Measurements from ENCODE around the gene RBFOX2. TPM values are rescaled to one million over a fixed set of nuclear protein-coding genes. Genes with fewer than 3 reads are reported as not detected.

RBFOX2 gene
- total and polyA plus RNA-seq, 12 donors: 15.7 to 86.6 (median 69.8) TPM

- 16 to 28% (median 23%) methylated on average over 2 of the region's 2 CpGs for WGBS, 4 donors
- H3K4me3 ChIP-seq: peak overlapping the region in 1 of 4 donors; percentile 59
- intact Hi-C loops (cut with DNase I): loop anchor here (10.0 kb wide), 2 partner anchors 70 to 140 kb away; no protein-coding TSS in a partner anchor
- H3K36me3 ChIP-seq (replicated peaks in 1 of 2): no peaks in the 10 kb centered on the region
- H3K4me1 ChIP-seq (replicated peaks in 1 of 2): peaks cover 34 to 57% of the 10 kb centered on the region in 2 donors
- H3K9me3 ChIP-seq (replicated peaks in 1 of 3): no peaks in the 10 kb centered on the region
- H3K27me3 ChIP-seq: no peaks in the 10 kb centered on the region
- TF ChIP-seq CTCF (IDR thresholded peaks at IDR 0.05): no peak
- TF ChIP-seq POLR2A (IDR thresholded peaks at IDR 0.05): no peak
- H3K27ac ChIP-seq: peak overlapping the region in 4 of 5 donors; percentile 52 to 88 (median 72)
- DNase-seq: no peak
Measured at GRCh38 chr22:35914357-35914664, 114.3 kb downstream of the RBFOX2 start.

GRCh38 chr22:35913925-35914324 lies 114.7 kb downstream of the RBFOX2 start:
- DNase-seq: peak in 1 of 7 donors; percentile 15
- H3K27ac ChIP-seq: peak overlapping the region in 4 of 5 donors; percentile 52 to 88 (median 72)
- no peaks in the 10 kb centered on the region for H3K27me3 ChIP-seq
- TF ChIP-seq POLR2A (IDR thresholded peaks at IDR 0.05) (no peak), CTCF (IDR thresholded peaks at IDR 0.05) (no peak)
- intact Hi-C loops (cut with DNase I): loop anchor here (10.0 kb wide), 2 partner anchors 69 to 139 kb away; no protein-coding TSS in a partner anchor
- peak overlapping the region in 1 of 4 donors; percentile 59 for H3K4me3 ChIP-seq
- peaks cover 34 to 53% of the 10 kb centered on the region in 2 donors for H3K4me1 ChIP-seq (replicated peaks in 1 of 2)
- H3K9me3 ChIP-seq (replicated peaks in 1 of 3): no peaks in the 10 kb centered on the region
- 30 to 67% (median 56%) methylated on average over 1 of the region's 1 CpG for WGBS, 4 donors
- no peaks in the 10 kb centered on the region for H3K36me3 ChIP-seq (replicated peaks in 1 of 2)

- Histone ChIP-seq H3K9me3 (replicated peaks in 1 of 3) (no peaks in the 10 kb centered on the region), H3K36me3 (replicated peaks in 1 of 2) (no peaks in the 10 kb centered on the region), H3K4me3 (no peak overlapping the region), H3K27me3 (no peaks in the 10 kb centered on the region), H3K4me1 (replicated peaks in 1 of 2) (peaks cover 34 to 52% of the 10 kb centered on the region in 2 donors), H3K27ac (peak overlapping the region in 3 of 5 donors; percentile 4 to 53 (median 36))
- TF ChIP-seq POLR2A (IDR thresholded peaks at IDR 0.05) (no peak), CTCF (IDR thresholded peaks at IDR 0.05) (no peak)
- intact Hi-C loops (cut with DNase I): loop anchor here (10.0 kb wide), 2 partner anchors 68 to 138 kb away; no protein-coding TSS in a partner anchor
- WGBS, 4 donors: 24 to 42% (median 31%) methylated on average over 1 of the region's 1 CpG
- DNase-seq: no peak
Measured at GRCh38 chr22:35912658-35913057, 116.0 kb downstream of the RBFOX2 start.

GRCh38 chr22:35911877-35912276 lies 116.7 kb downstream of the RBFOX2 start:
- Histone ChIP-seq H3K27me3 (no peaks in the 10 kb centered on the region), H3K27ac (peak overlapping the region in 4 of 5 donors; percentile 30 to 53 (median 34)), H3K4me1 (replicated peaks in 1 of 2) (peaks cover 34 to 52% of the 10 kb centered on the region in 2 donors), H3K9me3 (replicated peaks in 1 of 3) (no peaks in the 10 kb centered on the region), H3K36me3 (replicated peaks in 1 of 2) (no peaks in the 10 kb centered on the region), H3K4me3 (no peak overlapping the region)
- TF ChIP-seq CTCF (IDR thresholded peaks at IDR 0.05) (no peak), POLR2A (IDR thresholded peaks at IDR 0.05) (no peak)
- DNase-seq: no peak
- WGBS, 4 donors: 70 to 79% (median 75%) methylated on average over 2 of the region's 2 CpGs
- intact Hi-C loops (cut with DNase I): loop anchor here (10.0 kb wide), 2 partner anchors 67 to 137 kb away; no protein-coding TSS in a partner anchor

Measured in adrenal gland (tissue), 12 donors.